Spleen (tissue), 7 donors: Measurements from ENCODE around the gene FTSJ3.

Experiments
- POLR2A ChIP-seq, 3 donors: fragments of 450-650 bp; IDR thresholded peaks; one replicate each; pipeline ENCODE4 v1.5.1; 2017; ENCODE audit warnings: antibody characterized with exemption in 3 of 3, mild to moderate bottlenecking in 1 of 3
- POLR2AphosphoS5 ChIP-seq, 3 donors: sonication (generic); formaldehyde crosslinking; IDR thresholded peaks; one replicate each; pipeline ENCODE4 v1.5.1; 2017; ENCODE audit warnings: antibody characterized with exemption in 3 of 3
- TF ChIP-seq, protein P1 (sequence below), 11 experiments: fragments of 200-600 bp in 7 of 11; fragments of 450-650 bp in 4 of 11; sonication (generic) in 4 of 11; IDR thresholded peaks in 8 of 11; conservative IDR thresholded peaks in 3 of 11; 1 replicate in 7 of 11; 2 replicates in 4 of 11; pipeline versions ENCODE4 v1.4.0 to v1.8.0; 2016 to 2021; ENCODE audit warnings: antibody characterized with exemption in 11 of 11, inconsistent platforms in 4 of 11, mild to moderate bottlenecking in 1 of 11
- donor health status: DM: no; HTN: no; CAD: no; lungs with moderate emphysema.
- donor health status: DM: no; HTN: no; CAD: no.
- donor health status: DM: no; HTN: no; CAD: no.

DNA sequence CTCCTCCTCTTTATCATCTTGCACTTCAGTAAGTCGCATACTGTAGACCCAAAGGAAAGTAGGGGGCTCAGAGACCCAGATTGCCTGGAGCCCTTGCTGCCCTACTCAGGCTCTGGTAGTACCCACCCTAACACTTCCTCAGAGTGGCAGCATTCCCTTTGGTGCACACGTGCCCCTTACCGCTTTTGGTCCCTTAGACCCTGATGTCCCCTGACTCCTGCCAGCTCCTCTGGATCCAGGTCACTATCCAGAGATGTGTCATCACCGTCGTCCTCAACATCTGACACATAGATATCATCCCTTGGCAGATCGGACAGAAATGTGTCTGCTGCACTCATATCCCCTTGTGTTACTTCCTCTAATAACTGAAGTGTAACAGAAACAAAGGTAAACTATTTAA, 5.7 kb downstream of the FTSJ3 start:
- peak in 1 of 3 donors; percentile 6 for TF ChIP-seq POLR2AphosphoS5 (IDR thresholded peaks at IDR 0.05)
- TF ChIP-seq, protein P1, sequence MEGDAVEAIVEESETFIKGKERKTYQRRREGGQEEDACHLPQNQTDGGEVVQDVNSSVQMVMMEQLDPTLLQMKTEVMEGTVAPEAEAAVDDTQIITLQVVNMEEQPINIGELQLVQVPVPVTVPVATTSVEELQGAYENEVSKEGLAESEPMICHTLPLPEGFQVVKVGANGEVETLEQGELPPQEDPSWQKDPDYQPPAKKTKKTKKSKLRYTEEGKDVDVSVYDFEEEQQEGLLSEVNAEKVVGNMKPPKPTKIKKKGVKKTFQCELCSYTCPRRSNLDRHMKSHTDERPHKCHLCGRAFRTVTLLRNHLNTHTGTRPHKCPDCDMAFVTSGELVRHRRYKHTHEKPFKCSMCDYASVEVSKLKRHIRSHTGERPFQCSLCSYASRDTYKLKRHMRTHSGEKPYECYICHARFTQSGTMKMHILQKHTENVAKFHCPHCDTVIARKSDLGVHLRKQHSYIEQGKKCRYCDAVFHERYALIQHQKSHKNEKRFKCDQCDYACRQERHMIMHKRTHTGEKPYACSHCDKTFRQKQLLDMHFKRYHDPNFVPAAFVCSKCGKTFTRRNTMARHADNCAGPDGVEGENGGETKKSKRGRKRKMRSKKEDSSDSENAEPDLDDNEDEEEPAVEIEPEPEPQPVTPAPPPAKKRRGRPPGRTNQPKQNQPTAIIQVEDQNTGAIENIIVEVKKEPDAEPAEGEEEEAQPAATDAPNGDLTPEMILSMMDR (IDR thresholded peaks at IDR 0.05 in 8 of 11, conservative IDR thresholded peaks at IDR 0.05 in 3 of 11): no peak
- no peak for TF ChIP-seq POLR2A (IDR thresholded peaks at IDR 0.05)
